SKM-1 treated with dmso at 0.1 percent for 144 hours (cell line): ENCODE measurements around the gene CDC25B.
A peak's percentile ranks its signal among the peaks of the same experiment; 100 is the strongest.

Source experiments
- DNase-seq: peaks from one replicate; lab custom pipeline; 2025; ENCODE audit not compliant: unreplicated experiment; lab: John Stamatoyannopoulos, UW

CDC25B gene

GRCh38 chr20:3763671-3764601 lies 32.2 kb upstream of the CDC25B start:
- DNase-seq: no peak

GRCh38 chr20:3764659-3765058 lies 31.5 kb upstream of the CDC25B start:
- no peak for DNase-seq

- DNase-seq: no peak
Measured at GRCh38 chr20:3765171-3765882, 30.8 kb upstream of the CDC25B start.

GRCh38 chr20:3766422-3767109 lies 29.5 kb upstream of the CDC25B start:
- DNase-seq: no peak

- DNase-seq: no peak
Measured at GRCh38 chr20:3767110-3767426, 29.0 kb upstream of the CDC25B start.

- peak; percentile 75 for DNase-seq
Measured at GRCh38 chr20:3767427-3768341, 28.4 kb upstream of the CDC25B start, which contains the start of gene ADISSP. TSS of gene ADISSP (minus strand) at chr20:3767753. CDS start at chr20:3760100, 7,653 bp downstream.

- DNase-seq: peak; percentile 44
Measured at GRCh38 chr20:3768342-3769130, 27.6 kb upstream of the CDC25B start.

GRCh38 chr20:3771552-3772058 lies 24.5 kb upstream of the CDC25B start:
- DNase-seq: no peak

GRCh38 chr20:3775457-3776108 lies 20.5 kb upstream of the CDC25B start:
- no peak for DNase-seq

GRCh38 chr20:3777381-3777715 lies 18.8 kb upstream of the CDC25B start:
- DNase-seq: no peak

- no peak for DNase-seq
Measured at GRCh38 chr20:3777716-3778629, 18.1 kb upstream of the CDC25B start.

- no peak for DNase-seq
Measured at GRCh38 chr20:3778976-3779375, 17.1 kb upstream of the CDC25B start.

- DNase-seq: peak; percentile 58
Measured at GRCh38 chr20:3781153-3781910, 14.8 kb upstream of the CDC25B start, which contains the start of gene SPEF1. TSS of gene SPEF1 (minus strand) at chr20:3781448. CDS start at chr20:3781287, 161 bp downstream.

- DNase-seq: no peak
Measured at GRCh38 chr20:3782597-3782996, 13.5 kb upstream of the CDC25B start.

GRCh38 chr20:3783068-3783489 lies 13.0 kb upstream of the CDC25B start:
- DNase-seq: no peak

- no peak for DNase-seq
Measured at GRCh38 chr20:3783511-3784195, 12.5 kb upstream of the CDC25B start.
